SK-N-SH (cell line): ENCODE results near the gene CPM. TPM values are rescaled to one million over a fixed set of nuclear protein-coding genes. Genes with fewer than 3 reads are reported as not detected.

Experiments used
- CTCF ChIA-PET: fragments of 300-600, 350-600 bp; formaldehyde crosslinking; extraction: SDS; loops from one replicate; lab custom pipeline; 2021; lab: Yijun Ruan, JAX
- POLR2A ChIA-PET: fragments of 350-600 bp; sonication (Branson Sonifier 250); formaldehyde crosslinking; extraction: SDS; loops from one replicate; lab custom pipeline; 2020; ENCODE audit warnings: antibody characterized with exemption, inconsistent platforms; lab: Yijun Ruan, JAX
- DNase-seq: peaks from one replicate; pipeline ENCODE4 v3.0.0; 2012
- H2AFZ ChIP-seq: fragments of 200-600 bp; sonication (generic); 2 replicates; pipeline ENCODE4 v1.8.1; 2016; ENCODE audit warnings: antibody characterized with exemption, mild to moderate bottlenecking, low read depth
- H3F3A ChIP-seq: fragments of 200-600 bp; sonication (generic); replicated peaks from 2 replicates; pipeline ENCODE3; 2016; ENCODE audit warnings: antibody characterized with exemption, mild to moderate bottlenecking; ENCODE audit not compliant: insufficient read depth
- H3K27ac ChIP-seq, 2 experiments: fragments of 200-500 bp in 1 of 2; fragments of 200-600 bp in 1 of 2; sonication (Bioruptor generic) in 1 of 2; sonication (generic), shearing (Covaris generic) in 1 of 2; 2 replicates each; pipeline versions ENCODE4 v1.5.1 to v1.6.1; 2014 to 2016; ENCODE audit warnings: low read depth in 2 of 2, inconsistent platforms in 1 of 2, low read length in 1 of 2, mild to moderate bottlenecking in 1 of 2, mixed read lengths in 1 of 2
- H3K27me3 ChIP-seq: fragments of 200-600 bp; sonication (generic), shearing (Covaris generic); 2 replicates; pipeline ENCODE4 v1.6.1; 2016; ENCODE audit warnings: mixed run types; ENCODE audit not compliant: insufficient read depth
- H3K36me3 ChIP-seq, 2 experiments: fragments of 200-500 bp in 1 of 2; fragments of 200-600 bp in 1 of 2; sonication (Bioruptor generic) in 1 of 2; sonication (generic) in 1 of 2; replicated peaks in 1 of 2; 2 replicates each; pipeline versions ENCODE3 to v1.5.1; 2014 to 2016; ENCODE audit warnings: low read length in 1 of 2, mild to moderate bottlenecking in 1 of 2; ENCODE audit not compliant: insufficient read depth in 2 of 2, control insufficient read depth in 1 of 2
- H3K4me1 ChIP-seq, 2 experiments: fragments of 200-500 bp in 1 of 2; fragments of 200-600 bp in 1 of 2; sonication (Bioruptor generic) in 1 of 2; sonication (generic), shearing (Covaris generic) in 1 of 2; 2 replicates each; pipeline versions ENCODE4 v1.5.1 to v1.6.1; 2014 to 2016; ENCODE audit warnings: low read depth in 1 of 2, low read length in 1 of 2, mixed run types in 1 of 2; ENCODE audit not compliant: insufficient read depth in 2 of 2, control insufficient read depth in 1 of 2
- H3K4me2 ChIP-seq: fragments of 200-600 bp; sonication (generic), shearing (Covaris generic); 2 replicates; pipeline ENCODE4 v1.6.1; 2017; ENCODE audit warnings: mixed run types
- H3K4me3 ChIP-seq, 2 experiments: fragments of 200-500 bp in 1 of 2; fragments of 200-600 bp in 1 of 2; sonication (Bioruptor generic) in 1 of 2; sonication (generic), shearing (Covaris generic) in 1 of 2; 2 replicates each; pipeline versions ENCODE4 v1.5.1 to v1.8.1; 2014 to 2016; ENCODE audit warnings: low read depth in 2 of 2, inconsistent platforms in 1 of 2, low read length in 1 of 2, mild to moderate bottlenecking in 1 of 2, mixed read lengths in 1 of 2, moderate library complexity in 1 of 2
- H3K79me2 ChIP-seq: fragments of 200-600 bp; sonication (generic); 2 replicates; pipeline ENCODE4 v1.8.1; 2017; ENCODE audit warnings: mild to moderate bottlenecking; ENCODE audit not compliant: insufficient read depth
- H3K9ac ChIP-seq: fragments of 200-600 bp; sonication (generic); 2 replicates; pipeline ENCODE4 v1.6.1; 2017; ENCODE audit warnings: mixed run types
- H3K9me2 ChIP-seq: fragments of 200-600 bp; sonication (generic); 2 replicates; pipeline ENCODE4 v1.6.1; 2017; ENCODE audit warnings: mixed run types
- H3K9me3 ChIP-seq: fragments of 200-600 bp; sonication (generic); 2 replicates; pipeline ENCODE4 v1.6.1; 2017; ENCODE audit warnings: mixed run types, mild to moderate bottlenecking, moderate library complexity
- H4K20me1 ChIP-seq: fragments of 200-600 bp; sonication (generic); 2 replicates; pipeline ENCODE4 v1.6.1; 2017; ENCODE audit warnings: mild to moderate bottlenecking, mixed run types; ENCODE audit not compliant: insufficient read depth
- GATA2 ChIP-seq: sonication (generic); formaldehyde crosslinking; IDR thresholded peaks from 2 replicates; pipeline ENCODE4 v1.5.0; 2020; ENCODE audit warnings: mild to moderate bottlenecking, missing genetic modification reagents
- IRF3 ChIP-seq: fragments of 150-350 bp; IDR thresholded peaks from 2 replicates; pipeline ENCODE4 v1.6.1; 2016; ENCODE audit warnings: mild to moderate bottlenecking, low read depth, low read length
- JUND ChIP-seq: IDR thresholded peaks from 2 replicates; pipeline ENCODE4 v1.4.0; 2012
- MXI1 ChIP-seq: IDR thresholded peaks from 2 replicates; pipeline ENCODE4 v1.6.1; 2012; ENCODE audit warnings: mild to moderate bottlenecking, low read depth, low read length, improper control_type of control experiment
- PBX3 ChIP-seq: IDR thresholded peaks from 2 replicates; pipeline ENCODE4; 2012
- RAD21 ChIP-seq: IDR thresholded peaks from 2 replicates; pipeline ENCODE4 v1.6.1; 2012; ENCODE audit warnings: mild to moderate bottlenecking, low read length
- RFX5 ChIP-seq: IDR thresholded peaks from 2 replicates; pipeline ENCODE4 v1.6.1; 2012; ENCODE audit warnings: mild to moderate bottlenecking, improper control_type of control experiment, low read length
- RXRA ChIP-seq: IDR thresholded peaks from 2 replicates; pipeline ENCODE4 v1.4.0; 2012; ENCODE audit warnings: low read depth, mild to moderate bottlenecking, borderline replicate concordance
- TAF1 ChIP-seq: IDR thresholded peaks from 2 replicates; pipeline ENCODE4 v1.6.1; 2012; ENCODE audit warnings: low read depth, mild to moderate bottlenecking, low read length, moderate library complexity, borderline replicate concordance
- USF1 ChIP-seq: IDR thresholded peaks from 2 replicates; pipeline ENCODE4 v1.4.0; 2012; ENCODE audit warnings: low read depth, borderline replicate concordance
- USF2 ChIP-seq: fragments of 150-350 bp; IDR thresholded peaks from 2 replicates; pipeline ENCODE4 v1.6.1; 2017; ENCODE audit warnings: antibody characterized with exemption, low read length, low read depth, borderline replicate concordance
- ZBTB33 ChIP-seq: IDR thresholded peaks from 2 replicates; pipeline ENCODE4 v1.4.0; 2012; ENCODE audit warnings: low read depth, borderline replicate concordance
- WGBS: methylation state at CpG from one replicate; pipeline ENCODE4 v1.1.6; 2017; ENCODE audit warnings: low lambda C conversion rate; 5-methylcytosine and 5-hydroxymethylcytosine counted together
- polyA plus RNA-seq, 3 experiments: library from polyadenylated mRNA; depleted of rRNA; stranded (reverse); fragments of >200 nt; gene quantifications; 2 replicates each; pipeline ENCODE4 v1.2.3, GENCODE V29; 2012

CPM gene
- polyA plus RNA-seq, 1 of the 3 experiments (the other 2 are of a cell fraction) = 10.8 TPM

GRCh38 chr12:68924546-68924945 lies 8.4 kb downstream of the CPM start:
- TF ChIP-seq IRF3 = no peak
- no peak for TF ChIP-seq USF2
- no peak for TF ChIP-seq RXRA
- TF ChIP-seq PBX3 = no peak
- no peak for TF ChIP-seq USF1
- TF ChIP-seq TAF1 = no peak
- TF ChIP-seq MXI1 = no peak
- TF ChIP-seq GATA2 (CRISPR knock-in tag) = no peak
- TF ChIP-seq ZBTB33 = no peak
- no peak for TF ChIP-seq RAD21
- no peak for TF ChIP-seq JUND
- no peak for TF ChIP-seq RFX5
- DNase-seq = no peak
- Histone ChIP-seq H2AFZ (no peak overlapping the region), H3K27ac (no peak overlapping the region), H3K36me3 (peaks cover 0 to 10% of the 10 kb centered on the region in 2 experiments), H3K9ac (no peak overlapping the region), H3K79me2 (no peaks in the 10 kb centered on the region), H3K27me3 (no peaks in the 10 kb centered on the region), H3K9me2 (no peaks in the 10 kb centered on the region), H3K9me3 (no peaks in the 10 kb centered on the region), H3F3A (no peaks in the 10 kb centered on the region), H4K20me1 (no peaks in the 10 kb centered on the region), H3K4me1 (no peaks in the 10 kb centered on the region), H3K4me2 (no peak overlapping the region), H3K4me3 (no peak overlapping the region)
- 86% methylated on average over 4 of the region's 4 CpGs for WGBS
- ChIA-PET CTCF (no interaction called here), POLR2A (no interaction called here)
